IPS-NIHi7 (cell line): ENCODE measurements around the gene CELA1.

Source experiments
- DNase-seq: peaks from one replicate; pipeline ENCODE4 v3.0.0; 2012; ENCODE audit warnings: mixed read lengths; ENCODE audit errors: extremely low spot score

CELA1 gene

GRCh38 chr12:51346581-51346980 is at the start of gene CELA1:
TSS of gene CELA1 (minus strand) at chr12:51346679. CDS start at chr12:51346638, 41 bp downstream.
- DNase-seq = no peak

- DNase-seq = peak; percentile 10
Observed at GRCh38 chr12:51395283-51396230, 49.1 kb upstream of the CELA1 start.

GRCh38 chr12:51393676-51394545 is 47.4 kb upstream of the CELA1 start:
- no peak for DNase-seq

GRCh38 chr12:51392556-51393237 is 46.2 kb upstream of the CELA1 start:
- DNase-seq = peak; percentile 71

- peak; percentile 84 for DNase-seq
Observed at GRCh38 chr12:51391283-51392123, 45.0 kb upstream of the CELA1 start, which contains the start of gene GALNT6. TSS of gene GALNT6 (minus strand) at chr12:51391406. CDS start at chr12:51379781, 11,625 bp downstream.

- DNase-seq = peak; percentile 38
Observed at GRCh38 chr12:51390891-51391282, 44.4 kb upstream of the CELA1 start.

- DNase-seq = peak; percentile 8
Observed at GRCh38 chr12:51390457-51390856, 44.0 kb upstream of the CELA1 start.

- DNase-seq = peak; percentile 3
Observed at GRCh38 chr12:51389302-51389999, 43.0 kb upstream of the CELA1 start.

GRCh38 chr12:51388846-51389245 is 42.4 kb upstream of the CELA1 start:
- no peak for DNase-seq

- DNase-seq = peak; percentile 50
Observed at GRCh38 chr12:51388069-51388799, 41.8 kb upstream of the CELA1 start.

- no peak for DNase-seq
Observed at GRCh38 chr12:51386351-51386750, 39.9 kb upstream of the CELA1 start.

- no peak for DNase-seq
Observed at GRCh38 chr12:51383269-51383905, 36.9 kb upstream of the CELA1 start.

GRCh38 chr12:51382173-51382572 is 35.7 kb upstream of the CELA1 start:
- DNase-seq = no peak

- DNase-seq = no peak
Observed at GRCh38 chr12:51381226-51382079, 35.0 kb upstream of the CELA1 start.

- no peak for DNase-seq
Observed at GRCh38 chr12:51379571-51379970, 33.1 kb upstream of the CELA1 start.

- DNase-seq = no peak
Observed at GRCh38 chr12:51378749-51379148, 32.3 kb upstream of the CELA1 start.

GRCh38 chr12:51377099-51377984 is 30.9 kb upstream of the CELA1 start:
- no peak for DNase-seq
